NT2/D1 (cell line): Measurements from ENCODE around the gene ARHGAP12.

Experiments
- DNase-seq: peaks from one replicate; pipeline ENCODE4 v3.0.0-alpha.2; 2011; ENCODE audit warnings: low read depth, low spot score
- H3K27me3 ChIP-seq: 2 replicates; pipeline ENCODE4 v1.6.0; 2011; ENCODE audit warnings: mild to moderate bottlenecking; ENCODE audit not compliant: insufficient read length, insufficient read depth
- H3K36me3 ChIP-seq: 2 replicates; pipeline ENCODE4 v1.6.1; 2011; ENCODE audit warnings: mild to moderate bottlenecking, low read length, mixed read lengths; ENCODE audit not compliant: insufficient read depth, insufficient read length
- H3K4me1 ChIP-seq: 2 replicates; pipeline ENCODE4 v1.5.1; 2011; ENCODE audit not compliant: insufficient read depth, insufficient read length
- H3K4me3 ChIP-seq: 2 replicates; pipeline ENCODE4 v1.5.1; 2011; ENCODE audit warnings: low read depth; ENCODE audit not compliant: insufficient read length
- H3K9ac ChIP-seq: 2 replicates; pipeline ENCODE4 v1.6.0; 2011; ENCODE audit warnings: low read depth; ENCODE audit not compliant: insufficient read length
- H3K9me3 ChIP-seq: 2 replicates; pipeline ENCODE4 v1.5.1; 2011; ENCODE audit warnings: mild to moderate bottlenecking, low read length; ENCODE audit not compliant: insufficient read depth
- SUZ12 ChIP-seq: IDR thresholded peaks from 2 replicates; pipeline ENCODE4 v1.6.1; 2011; ENCODE audit not compliant: insufficient read length, insufficient read depth; ENCODE audit errors: extremely low read depth
- YY1 ChIP-seq: IDR thresholded peaks from 2 replicates; pipeline ENCODE4 v1.6.1; 2011; ENCODE audit not compliant: insufficient read length, insufficient read depth
- ZNF274 ChIP-seq: IDR thresholded peaks from 2 replicates; pipeline ENCODE4 v1.6.1; 2011; ENCODE audit warnings: mild to moderate bottlenecking, low read depth, low read length

Gene ARHGAP12

GRCh38 chr10:31953480-31953879, 24.8 kb upstream of the ARHGAP12 start:
- no peak overlapping the region for H3K4me3 ChIP-seq
- H3K36me3 ChIP-seq: no peaks in the 10 kb centered on the region
- H3K27me3 ChIP-seq: no peaks in the 10 kb centered on the region
- H3K4me1 ChIP-seq: no peaks in the 10 kb centered on the region
- no peak overlapping the region for H3K9ac ChIP-seq
- peaks cover 16% of the 10 kb centered on the region; the same call in 1 of the 2 replicates for H3K9me3 ChIP-seq
- TF ChIP-seq SUZ12: no peak
- TF ChIP-seq YY1: no peak
- no peak for TF ChIP-seq ZNF274
- no peak for DNase-seq

GRCh38 chr10:31953080-31953479, 24.4 kb upstream of the ARHGAP12 start:
- Histone ChIP-seq H3K9me3 (peaks cover 16% of the 10 kb centered on the region; the same call in 1 of the 2 replicates), H3K4me3 (no peak overlapping the region), H3K9ac (no peak overlapping the region), H3K36me3 (no peaks in the 10 kb centered on the region), H3K4me1 (no peaks in the 10 kb centered on the region), H3K27me3 (no peaks in the 10 kb centered on the region)
- TF ChIP-seq YY1 (no peak), SUZ12 (no peak), ZNF274 (no peak)
- DNase-seq: no peak

GRCh38 chr10:31952066-31952465, 23.4 kb upstream of the ARHGAP12 start:
- H3K9me3 ChIP-seq: peaks cover 16% of the 10 kb centered on the region; the same call in 1 of the 2 replicates
- H3K4me3 ChIP-seq: no peak overlapping the region
- no peaks in the 10 kb centered on the region for H3K36me3 ChIP-seq
- no peaks in the 10 kb centered on the region for H3K27me3 ChIP-seq
- no peak for TF ChIP-seq SUZ12
- no peak for TF ChIP-seq YY1
- TF ChIP-seq ZNF274: no peak
- no peaks in the 10 kb centered on the region for H3K4me1 ChIP-seq
- H3K9ac ChIP-seq: no peak overlapping the region
- no peak for DNase-seq

GRCh38 chr10:31949266-31949665, 20.6 kb upstream of the ARHGAP12 start:
- Histone ChIP-seq H3K4me1 (no peaks in the 10 kb centered on the region), H3K36me3 (no peaks in the 10 kb centered on the region), H3K4me3 (no peak overlapping the region), H3K9me3 (peaks cover 5% of the 10 kb centered on the region; the same call in 1 of the 2 replicates), H3K9ac (no peak overlapping the region), H3K27me3 (no peaks in the 10 kb centered on the region)
- TF ChIP-seq SUZ12 (no peak), YY1 (no peak), ZNF274 (no peak)
- DNase-seq: no peak

- no peak overlapping the region for H3K9ac ChIP-seq
- no peak overlapping the region for H3K4me3 ChIP-seq
- DNase-seq: no peak
- H3K4me1 ChIP-seq: no peaks in the 10 kb centered on the region
- H3K9me3 ChIP-seq: no peaks in the 10 kb centered on the region
- TF ChIP-seq ZNF274: no peak
- no peak for TF ChIP-seq SUZ12
- TF ChIP-seq YY1: no peak
- no peaks in the 10 kb centered on the region for H3K36me3 ChIP-seq
- no peaks in the 10 kb centered on the region for H3K27me3 ChIP-seq
These were observed 19.4 kb upstream of the ARHGAP12 start for GRCh38 chr10:31948021-31948420.

- H3K9me3 ChIP-seq: no peaks in the 10 kb centered on the region
- H3K4me3 ChIP-seq: no peak overlapping the region
- no peaks in the 10 kb centered on the region for H3K36me3 ChIP-seq
- DNase-seq: no peak
- no peaks in the 10 kb centered on the region for H3K27me3 ChIP-seq
- H3K9ac ChIP-seq: no peak overlapping the region
- TF ChIP-seq YY1: no peak
- TF ChIP-seq SUZ12: no peak
- H3K4me1 ChIP-seq: no peaks in the 10 kb centered on the region
These were observed 18.7 kb upstream of the ARHGAP12 start for GRCh38 chr10:31947144-31947926.

- Histone ChIP-seq H3K9me3 (no peaks in the 10 kb centered on the region), H3K4me1 (no peaks in the 10 kb centered on the region), H3K27me3 (no peaks in the 10 kb centered on the region), H3K36me3 (no peaks in the 10 kb centered on the region), H3K9ac (no peak overlapping the region), H3K4me3 (no peak overlapping the region)
- no peak for DNase-seq
- TF ChIP-seq YY1: no peak
- no peak for TF ChIP-seq ZNF274
- no peak for TF ChIP-seq SUZ12
These were observed 16.8 kb upstream of the ARHGAP12 start for GRCh38 chr10:31945392-31945791.

GRCh38 chr10:31944071-31944433, 15.4 kb upstream of the ARHGAP12 start:
- Histone ChIP-seq H3K36me3 (no peaks in the 10 kb centered on the region), H3K4me3 (no peak overlapping the region), H3K9ac (no peak overlapping the region), H3K4me1 (no peaks in the 10 kb centered on the region), H3K27me3 (no peaks in the 10 kb centered on the region), H3K9me3 (no peaks in the 10 kb centered on the region)
- no peak for TF ChIP-seq SUZ12
- no peak for TF ChIP-seq YY1
- no peak for TF ChIP-seq ZNF274
- DNase-seq: no peak
